Myometrial cell (primary cell): Measurements from ENCODE around the gene L3MBTL2. TPM values are rescaled to one million over a fixed set of nuclear protein-coding genes. Genes with fewer than 3 reads are reported as not detected.

ENCODE experiments used
- total RNA-seq: library from RNA; depleted of rRNA; stranded (reverse); fragments of >200 nt; gene quantifications from 2 replicates; pipeline ENCODE4 v1.2.3, GENCODE V29; 2015

L3MBTL2 gene
- total RNA-seq = 25.9 and 28.7 TPM in 2 replicates

DNA sequence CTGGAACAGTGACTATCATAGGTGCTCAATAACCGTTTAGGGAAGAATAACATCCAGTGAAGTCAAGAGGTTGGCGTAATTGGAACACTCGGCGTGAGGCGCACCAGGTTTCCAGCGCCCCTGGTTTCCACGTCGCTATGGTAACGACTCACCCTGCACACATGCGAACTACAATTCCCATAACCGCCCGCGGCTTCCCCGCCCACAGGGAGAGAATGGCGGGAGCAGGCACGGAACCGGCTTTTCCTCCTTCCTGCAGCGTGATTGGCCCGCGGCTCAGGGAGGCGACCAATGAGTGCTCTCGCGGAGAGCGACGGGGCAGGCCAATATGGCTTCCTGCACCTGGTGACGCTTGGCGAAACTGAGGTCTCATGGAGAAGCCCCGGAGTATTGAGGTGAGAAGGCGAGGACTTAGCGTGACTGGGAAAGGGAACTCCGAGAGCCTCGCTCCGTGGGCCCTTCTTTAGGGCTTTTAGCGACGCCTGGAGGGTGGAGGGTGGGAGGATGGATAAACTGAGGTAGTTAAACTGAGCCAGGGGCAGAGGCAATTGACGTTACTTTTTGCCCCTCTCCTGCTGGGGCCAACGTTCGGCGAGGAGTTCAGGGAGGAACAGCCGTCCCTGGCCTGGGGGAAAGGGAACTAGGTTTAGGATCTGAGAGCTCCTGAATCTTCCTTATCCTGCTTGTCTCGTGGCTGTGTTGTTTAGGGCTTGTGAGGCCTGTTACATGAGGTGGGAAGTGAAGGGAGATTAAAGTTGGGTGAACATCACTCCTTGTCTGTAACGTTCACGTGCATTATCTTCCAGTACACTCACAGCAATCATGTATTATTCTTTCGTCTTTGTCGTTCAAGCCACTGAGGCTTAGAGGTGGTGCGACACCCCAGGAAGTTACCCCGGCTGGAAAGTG lies at the start of gene L3MBTL2:
Gene L3MBTL2, plus strand, starts transcription at position 321 of the 909 bp plus-strand sequence. Its CDS starts 51 bp downstream, at position 372.

DNA sequence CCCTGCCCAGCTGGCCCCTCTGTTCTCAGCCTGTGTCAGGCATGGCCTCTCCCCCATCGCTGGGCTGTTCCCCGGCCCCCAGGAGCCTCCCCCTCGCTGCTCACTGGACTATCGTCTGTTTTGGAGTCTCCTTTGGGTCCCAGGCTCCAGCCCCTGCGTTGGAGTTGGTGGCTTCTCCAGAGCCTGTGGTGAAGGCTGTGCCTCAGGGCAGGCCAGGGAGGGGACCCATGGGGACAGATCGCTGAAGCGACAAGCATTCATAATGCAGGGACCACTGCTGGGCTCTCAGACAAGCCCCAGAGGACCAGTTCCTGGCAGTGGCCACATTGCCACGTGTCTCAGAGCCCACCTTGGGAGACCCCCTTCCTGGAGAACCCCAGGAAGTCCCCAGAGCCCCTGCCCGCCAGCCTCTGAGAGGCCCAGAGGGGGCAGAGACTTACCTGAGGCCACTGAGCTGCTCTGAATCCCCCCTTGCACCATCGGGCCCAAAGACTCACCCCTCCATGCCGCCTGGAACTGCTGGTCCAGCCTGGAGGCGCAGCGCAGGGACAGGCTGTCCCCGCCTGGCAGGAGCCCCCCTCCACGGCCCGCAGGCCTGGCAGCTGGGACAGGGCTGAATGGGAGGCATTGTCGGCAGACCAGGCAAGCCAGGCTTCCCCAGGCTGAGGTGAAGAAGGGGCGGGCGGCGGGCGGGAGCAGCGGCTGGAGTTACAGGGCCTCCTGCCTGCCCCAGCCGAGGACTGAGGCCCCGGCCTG lies 35.4 kb downstream of the L3MBTL2 start, which contains the start of gene CHADL:
Gene CHADL, minus strand, starts transcription at position 555 of the 756 bp plus-strand sequence. Its CDS starts 50 bp downstream, at position 505.

Other genes starting within 250 kb of the L3MBTL2 start
- gene EP300, start 112.7 kb upstream of the L3MBTL2 start, total RNA-seq = 12.4 and 17.2 TPM in 2 replicates
- 0.29 and 0.89 TPM in 2 replicates for gene CHADL, start 35.6 kb downstream of the L3MBTL2 start, total RNA-seq
- 121 and 144 TPM in 2 replicates for gene RANGAP1, start 80.9 kb downstream of the L3MBTL2 start, total RNA-seq
- 49.3 and 51.6 TPM in 2 replicates for gene ZC3H7B, start 96.2 kb downstream of the L3MBTL2 start, total RNA-seq
- gene TEF, start 176.6 kb downstream of the L3MBTL2 start, total RNA-seq = 10.8 and 16.7 TPM in 2 replicates
- gene TOB2, start 241.5 kb downstream of the L3MBTL2 start, total RNA-seq = 27.1 and 36.6 TPM in 2 replicates